ENCODE data around the gene FHIT.

DNA sequence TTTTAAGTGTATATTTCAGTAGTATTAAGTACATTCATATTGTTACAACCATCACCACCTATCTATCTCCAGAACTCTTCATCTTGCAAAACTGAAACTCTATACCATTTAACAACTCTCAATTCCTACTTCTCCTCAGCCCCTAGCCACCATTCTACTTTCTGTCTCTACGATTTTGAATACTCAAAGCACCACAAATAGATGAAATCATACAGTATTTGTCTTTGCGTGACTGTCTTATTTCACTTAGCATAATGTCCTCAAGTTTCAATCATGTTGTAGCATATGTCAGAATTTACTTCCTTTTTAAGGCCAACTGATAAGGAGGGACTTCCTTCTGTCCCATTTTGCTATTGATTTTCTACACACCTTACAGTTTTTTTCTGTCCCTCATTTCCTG lies 593.3 kb downstream of the FHIT start:
- TF ChIP-seq, protein P1, sequence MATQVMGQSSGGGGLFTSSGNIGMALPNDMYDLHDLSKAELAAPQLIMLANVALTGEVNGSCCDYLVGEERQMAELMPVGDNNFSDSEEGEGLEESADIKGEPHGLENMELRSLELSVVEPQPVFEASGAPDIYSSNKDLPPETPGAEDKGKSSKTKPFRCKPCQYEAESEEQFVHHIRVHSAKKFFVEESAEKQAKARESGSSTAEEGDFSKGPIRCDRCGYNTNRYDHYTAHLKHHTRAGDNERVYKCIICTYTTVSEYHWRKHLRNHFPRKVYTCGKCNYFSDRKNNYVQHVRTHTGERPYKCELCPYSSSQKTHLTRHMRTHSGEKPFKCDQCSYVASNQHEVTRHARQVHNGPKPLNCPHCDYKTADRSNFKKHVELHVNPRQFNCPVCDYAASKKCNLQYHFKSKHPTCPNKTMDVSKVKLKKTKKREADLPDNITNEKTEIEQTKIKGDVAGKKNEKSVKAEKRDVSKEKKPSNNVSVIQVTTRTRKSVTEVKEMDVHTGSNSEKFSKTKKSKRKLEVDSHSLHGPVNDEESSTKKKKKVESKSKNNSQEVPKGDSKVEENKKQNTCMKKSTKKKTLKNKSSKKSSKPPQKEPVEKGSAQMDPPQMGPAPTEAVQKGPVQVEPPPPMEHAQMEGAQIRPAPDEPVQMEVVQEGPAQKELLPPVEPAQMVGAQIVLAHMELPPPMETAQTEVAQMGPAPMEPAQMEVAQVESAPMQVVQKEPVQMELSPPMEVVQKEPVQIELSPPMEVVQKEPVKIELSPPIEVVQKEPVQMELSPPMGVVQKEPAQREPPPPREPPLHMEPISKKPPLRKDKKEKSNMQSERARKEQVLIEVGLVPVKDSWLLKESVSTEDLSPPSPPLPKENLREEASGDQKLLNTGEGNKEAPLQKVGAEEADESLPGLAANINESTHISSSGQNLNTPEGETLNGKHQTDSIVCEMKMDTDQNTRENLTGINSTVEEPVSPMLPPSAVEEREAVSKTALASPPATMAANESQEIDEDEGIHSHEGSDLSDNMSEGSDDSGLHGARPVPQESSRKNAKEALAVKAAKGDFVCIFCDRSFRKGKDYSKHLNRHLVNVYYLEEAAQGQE (IDR thresholded peaks at IDR 0.05), result no peak
- TF ChIP-seq, protein P2, sequence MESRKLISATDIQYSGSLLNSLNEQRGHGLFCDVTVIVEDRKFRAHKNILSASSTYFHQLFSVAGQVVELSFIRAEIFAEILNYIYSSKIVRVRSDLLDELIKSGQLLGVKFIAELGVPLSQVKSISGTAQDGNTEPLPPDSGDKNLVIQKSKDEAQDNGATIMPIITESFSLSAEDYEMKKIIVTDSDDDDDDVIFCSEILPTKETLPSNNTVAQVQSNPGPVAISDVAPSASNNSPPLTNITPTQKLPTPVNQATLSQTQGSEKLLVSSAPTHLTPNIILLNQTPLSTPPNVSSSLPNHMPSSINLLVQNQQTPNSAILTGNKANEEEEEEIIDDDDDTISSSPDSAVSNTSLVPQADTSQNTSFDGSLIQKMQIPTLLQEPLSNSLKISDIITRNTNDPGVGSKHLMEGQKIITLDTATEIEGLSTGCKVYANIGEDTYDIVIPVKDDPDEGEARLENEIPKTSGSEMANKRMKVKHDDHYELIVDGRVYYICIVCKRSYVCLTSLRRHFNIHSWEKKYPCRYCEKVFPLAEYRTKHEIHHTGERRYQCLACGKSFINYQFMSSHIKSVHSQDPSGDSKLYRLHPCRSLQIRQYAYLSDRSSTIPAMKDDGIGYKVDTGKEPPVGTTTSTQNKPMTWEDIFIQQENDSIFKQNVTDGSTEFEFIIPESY (IDR thresholded peaks at IDR 0.05), result no peak

Data from liver (tissue), 1 donor.